NCI-H187 treated with DMSO at 0.1 percent for 48 hours (cell line): ENCODE results near the gene SLC5A5.
"Not testable (repeated sequence)": the region's sequence is repeated elsewhere in the genome, so short reads cannot be mapped to it uniquely, and the experiment has no call there.

ENCODE experiments used
- DNase-seq: peaks from one replicate; lab custom pipeline; 2025; lab: John Stamatoyannopoulos, UW

The SLC5A5 gene

DNA sequence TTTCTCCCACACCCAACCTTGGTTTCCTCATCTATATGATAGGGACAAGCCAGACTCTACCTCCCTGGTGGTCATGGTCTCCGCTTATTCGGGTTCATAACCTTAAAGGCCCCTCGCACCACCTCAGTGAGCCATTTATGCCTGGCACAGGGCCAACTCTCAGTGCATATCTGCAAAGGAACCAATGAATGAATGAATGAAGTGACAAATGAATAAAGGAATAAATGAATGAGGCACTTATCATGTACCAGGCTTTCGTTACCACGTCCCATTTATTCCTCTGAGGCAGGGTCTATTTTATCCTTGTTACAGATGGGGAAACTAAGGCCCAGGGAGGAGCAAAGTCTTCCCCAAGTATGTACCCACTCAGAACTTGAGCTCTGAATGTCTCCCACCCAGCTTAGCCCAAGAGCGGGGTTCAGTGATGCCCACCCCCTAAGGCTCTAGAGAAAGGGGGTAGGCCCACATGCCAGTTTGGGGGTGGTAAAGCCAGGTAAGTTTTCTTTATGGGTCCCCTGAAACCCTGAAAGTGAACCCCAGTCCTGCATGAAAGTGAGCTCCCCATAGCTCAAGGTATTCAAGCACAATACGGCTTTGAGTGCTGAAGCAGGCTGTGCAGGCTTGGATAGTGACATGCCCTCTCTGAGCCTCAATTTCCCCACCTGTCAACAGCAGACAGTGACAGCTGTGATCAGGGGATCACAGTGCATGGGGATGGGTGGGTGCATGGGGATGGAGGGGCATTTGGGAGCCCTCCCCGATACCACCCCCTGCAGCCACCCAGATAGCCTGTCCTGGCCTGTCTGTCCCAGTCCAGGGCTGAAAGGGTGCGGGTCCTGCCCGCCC lies 490 bp upstream of the SLC5A5 start:
- DNase-seq = no peak

DNA sequence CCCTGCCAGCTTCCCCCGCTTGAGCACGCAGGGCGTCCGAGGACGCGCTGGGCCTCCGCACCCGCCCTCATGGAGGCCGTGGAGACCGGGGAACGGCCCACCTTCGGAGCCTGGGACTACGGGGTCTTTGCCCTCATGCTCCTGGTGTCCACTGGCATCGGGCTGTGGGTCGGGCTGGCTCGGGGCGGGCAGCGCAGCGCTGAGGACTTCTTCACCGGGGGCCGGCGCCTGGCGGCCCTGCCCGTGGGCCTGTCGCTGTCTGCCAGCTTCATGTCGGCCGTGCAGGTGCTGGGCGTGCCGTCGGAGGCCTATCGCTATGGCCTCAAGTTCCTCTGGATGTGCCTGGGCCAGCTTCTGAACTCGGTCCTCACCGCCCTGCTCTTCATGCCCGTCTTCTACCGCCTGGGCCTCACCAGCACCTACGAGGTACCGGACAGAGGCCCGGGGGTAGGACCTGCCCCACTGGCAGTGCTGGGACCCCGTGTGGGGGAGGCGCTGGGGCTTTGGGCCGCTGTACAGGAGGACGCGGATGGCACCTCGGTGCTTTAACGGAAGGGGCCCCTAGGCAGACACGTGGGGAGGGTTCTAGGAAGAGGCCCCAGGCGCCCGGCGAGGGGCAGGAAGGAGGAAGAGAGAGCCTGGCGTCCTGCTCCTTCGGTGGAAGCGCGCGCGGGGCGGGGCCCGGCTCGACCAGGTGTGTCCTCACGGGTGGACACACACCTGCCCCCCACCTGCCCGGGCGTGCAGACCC lies 681 bp downstream of the SLC5A5 start:
- DNase-seq = no peak

GRCh38 chr19:17873786-17874757 lies 2.3 kb downstream of the SLC5A5 start:
- peak; percentile 4 for DNase-seq

DNA sequence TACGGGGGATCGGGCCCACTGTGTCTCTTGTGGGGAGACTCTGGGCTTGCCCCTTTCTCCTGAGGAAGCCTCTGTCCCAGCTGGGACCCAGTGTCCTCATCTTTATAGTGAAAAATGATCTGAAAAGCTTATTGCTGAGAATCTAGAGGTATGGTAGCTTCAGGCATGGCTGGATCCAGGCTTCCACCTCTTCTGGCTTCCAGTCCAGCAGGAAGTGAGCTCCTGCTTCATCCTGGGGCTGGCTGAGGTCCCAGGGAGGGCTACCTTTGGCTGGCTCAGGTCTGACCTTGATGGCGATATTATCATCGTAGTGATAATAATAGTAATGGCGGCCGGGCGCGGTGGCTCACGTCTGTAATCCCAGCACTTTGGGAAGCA lies 3.0 kb downstream of the SLC5A5 start:
- DNase-seq = no peak

- no peak for DNase-seq
These were observed 6.0 kb downstream of the SLC5A5 start for GRCh38 chr19:17877696-17878095.

- DNase-seq = no peak
These were observed 7.7 kb downstream of the SLC5A5 start for GRCh38 chr19:17879466-17879865.

DNA sequence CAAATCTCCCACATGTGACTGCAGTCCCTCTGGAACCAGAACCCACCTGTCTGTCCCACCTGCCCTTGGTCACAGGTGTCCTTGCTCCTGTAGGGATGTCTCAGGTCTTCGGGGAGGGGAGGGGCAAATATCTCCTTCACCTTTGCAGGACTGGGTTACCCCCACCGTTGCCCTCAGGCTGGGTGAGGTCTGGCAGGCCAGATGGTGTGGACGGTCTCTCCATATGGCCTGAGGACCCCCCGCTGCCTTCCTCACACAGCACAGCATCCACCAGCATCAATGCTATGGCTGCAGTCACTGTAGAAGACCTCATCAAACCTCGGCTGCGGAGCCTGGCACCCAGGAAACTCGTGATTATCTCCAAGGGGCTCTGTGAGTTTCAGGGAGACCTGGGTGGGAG lies 10.0 kb downstream of the SLC5A5 start:
- no peak for DNase-seq

- DNase-seq = no peak
These were observed 12.1 kb downstream of the SLC5A5 start for GRCh38 chr19:17883627-17884410.

DNA sequence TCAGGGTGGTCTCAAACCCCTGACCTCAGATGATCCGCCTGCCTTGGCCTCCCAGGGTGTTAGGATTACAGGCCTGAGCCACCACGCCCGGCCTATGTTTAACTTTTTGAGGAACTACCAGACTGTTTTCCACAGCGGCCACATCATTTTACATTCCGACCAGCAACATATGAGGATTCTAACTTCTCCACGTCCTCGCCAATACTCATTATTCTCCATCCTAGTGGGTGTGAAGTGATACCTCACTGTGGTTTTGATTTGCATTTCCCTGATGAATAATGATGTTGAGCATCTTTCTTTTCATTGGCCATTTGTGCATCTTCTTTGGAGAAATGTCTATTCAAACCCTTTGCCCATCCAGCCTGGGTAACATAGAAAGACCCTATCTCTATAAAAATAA lies 14.8 kb downstream of the SLC5A5 start:
- DNase-seq = no peak

GRCh38 chr19:17887221-17887620 lies 15.5 kb downstream of the SLC5A5 start:
- not testable (repeated sequence) for DNase-seq

- no peak for DNase-seq
These were observed 16.5 kb downstream of the SLC5A5 start for GRCh38 chr19:17888260-17888659.

DNA sequence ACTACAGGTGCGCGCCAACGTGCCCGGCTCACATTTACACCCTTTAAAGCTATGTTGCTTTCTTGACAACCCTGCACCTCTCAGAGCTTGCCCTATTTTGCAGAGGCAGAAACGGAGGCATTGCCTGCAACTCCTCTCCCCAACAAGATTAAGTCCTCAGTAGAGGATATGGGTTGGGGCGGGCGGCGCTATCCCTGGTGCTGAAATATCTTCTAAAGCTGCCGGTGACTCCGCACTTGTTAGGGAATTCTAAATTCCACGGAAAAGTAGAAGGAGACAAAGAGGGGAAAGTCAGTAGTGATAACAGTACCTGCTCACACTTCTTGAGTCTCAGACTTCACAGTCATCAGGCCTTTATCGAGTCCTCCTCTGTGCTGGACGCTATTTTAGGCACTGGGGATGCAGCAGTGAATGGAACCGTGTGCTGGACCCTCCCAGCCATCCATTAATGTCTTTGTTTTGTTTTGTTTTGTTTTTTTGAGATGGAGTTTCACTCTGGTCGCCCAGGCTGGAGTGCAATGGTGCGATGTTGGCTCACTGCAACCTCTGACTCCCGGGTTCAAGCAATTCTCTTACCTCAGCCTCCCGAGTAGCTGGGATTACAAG lies 18.0 kb downstream of the SLC5A5 start:
- DNase-seq = no peak

- no peak for DNase-seq
These were observed 22.0 kb downstream of the SLC5A5 start for GRCh38 chr19:17893766-17894165.

GRCh38 chr19:17902701-17903100 lies 31.0 kb downstream of the SLC5A5 start:
- no peak for DNase-seq

DNA sequence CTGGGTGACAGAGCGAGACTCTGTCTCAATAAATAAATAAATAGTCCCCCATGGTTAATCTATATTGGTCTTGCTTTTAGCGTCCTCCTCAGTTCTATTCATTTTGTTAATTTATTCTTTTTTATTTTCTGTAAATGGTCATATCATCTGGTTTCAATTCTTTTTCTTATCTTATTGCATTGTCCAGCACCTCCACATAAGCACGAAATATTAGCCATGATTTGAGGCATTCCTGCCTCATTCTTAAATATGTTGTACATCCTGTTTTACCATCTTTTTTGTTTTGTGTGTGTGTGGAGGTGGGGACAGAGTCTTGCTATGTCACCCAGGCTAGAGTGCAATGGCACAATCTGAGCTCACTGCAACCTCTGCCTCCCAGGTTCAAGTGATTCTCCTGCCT lies 36.5 kb downstream of the SLC5A5 start:
- no peak for DNase-seq

GRCh38 chr19:17909003-17909732 lies 37.4 kb downstream of the SLC5A5 start:
- no peak for DNase-seq

DNA sequence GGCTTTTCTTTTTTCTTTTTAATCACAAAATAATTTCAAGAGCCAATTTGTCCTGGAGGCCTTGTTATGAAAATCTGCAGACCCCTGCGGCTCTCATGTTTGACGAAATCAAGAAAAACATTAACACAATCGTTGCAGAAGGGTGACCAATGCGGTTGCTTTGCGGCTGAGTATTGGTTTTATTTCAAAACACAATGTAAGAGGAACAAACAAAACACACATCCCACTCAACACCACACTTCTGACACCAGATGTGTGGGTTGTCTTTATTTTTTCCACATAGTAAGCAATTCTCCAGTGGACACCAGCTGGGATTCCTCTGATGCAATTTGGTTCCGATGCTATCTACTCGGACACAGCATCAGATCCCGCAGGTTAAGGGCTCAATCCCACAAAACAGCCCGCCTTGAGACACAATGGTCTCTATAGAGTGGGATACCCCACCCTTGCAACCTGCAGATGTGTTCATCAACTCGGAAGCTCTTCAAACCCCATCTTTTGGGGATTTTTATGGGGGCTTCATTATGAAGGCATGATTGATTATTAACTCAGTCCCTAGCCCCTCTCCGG lies 39.1 kb downstream of the SLC5A5 start:
- DNase-seq = no peak

GRCh38 chr19:17915940-17916593 lies 44.3 kb downstream of the SLC5A5 start:
- no peak for DNase-seq

GRCh38 chr19:17918151-17918550 lies 46.4 kb downstream of the SLC5A5 start:
- not testable (repeated sequence) for DNase-seq
